Lower leg skin (tissue), 4 donors: ENCODE results near the gene DSC3. TPM values are rescaled to one million over a fixed set of nuclear protein-coding genes. Genes with fewer than 3 reads are reported as not detected.
A peak's percentile ranks its signal among the peaks of the same experiment; 100 is the strongest.

ENCODE experiments used
- DNase-seq, 2 donors: peaks; one replicate each; pipeline ENCODE4 v3.0.0-alpha.2; 2019; ENCODE audit warnings: low spot score in 2 of 2
- H3K4me3 ChIP-seq: fragments of 200-600 bp; sonication (generic); 2 replicates; pipeline ENCODE4 v1.5.1; 2017; ENCODE audit warnings: mild to moderate bottlenecking, low read depth; ENCODE audit not compliant: poor library complexity, severe bottlenecking
- CTCF ChIP-seq, 3 donors: fragments of 450-650 bp; IDR thresholded peaks; one replicate each; pipeline ENCODE4 v1.5.1; 2016; ENCODE audit warnings: antibody characterized with exemption in 3 of 3, mild to moderate bottlenecking in 3 of 3, moderate library complexity in 2 of 3
- POLR2A ChIP-seq, 2 donors: fragments of 450-650 bp; IDR thresholded peaks; one replicate each; pipeline ENCODE4 v1.6.1; 2016 to 2017; ENCODE audit warnings: antibody characterized with exemption in 2 of 2, mild to moderate bottlenecking in 1 of 2, moderate library complexity in 1 of 2
- WGBS, 2 donors: methylation state at CpG; one replicate each; pipeline ENCODE4 v1.1.5; 2018; 5-methylcytosine and 5-hydroxymethylcytosine counted together
- intact Hi-C: fragments of 100-400 bp; cut with DNase I; formaldehyde crosslinking; loops from one replicate; pipeline ENCODE4 v1.15.0; 2023; ENCODE audit warnings: low total_unique reads
- total RNA-seq, 4 donors: library from RNA; depleted of rRNA; stranded (reverse); fragments of >200 nt; gene quantifications; one replicate each; pipeline ENCODE4 v1.1.0, GENCODE V29; 2016

DSC3 gene
- total RNA-seq, 4 donors from 2014 or later, result 661 to 1,000 (median 831) TPM

- no peak overlapping the region for H3K4me3 ChIP-seq
- TF ChIP-seq POLR2A (IDR thresholded peaks at IDR 0.05), result no peak
- no peak for TF ChIP-seq CTCF (IDR thresholded peaks at IDR 0.05)
- DNase-seq, result no peak
- intact Hi-C loops, result no loop called here
- 53 to 58% methylated on average over 2 of the region's 2 CpGs for WGBS, 2 donors
Measured at GRCh38 chr18:30992231-30992630, 50.3 kb downstream of the DSC3 start.

GRCh38 chr18:30991397-30991796, 51.1 kb downstream of the DSC3 start:
- DNase-seq, result no peak
- no peak overlapping the region for H3K4me3 ChIP-seq
- WGBS, 2 donors, result 81 to 82% methylated on average over 5 of the region's 5 CpGs
- intact Hi-C loops, result no loop called here
- TF ChIP-seq POLR2A (IDR thresholded peaks at IDR 0.05) (no peak), CTCF (IDR thresholded peaks at IDR 0.05) (no peak)

- intact Hi-C loops, result no loop called here
- no peak overlapping the region for H3K4me3 ChIP-seq
- no peak for DNase-seq
- TF ChIP-seq CTCF (IDR thresholded peaks at IDR 0.05) (no peak), POLR2A (IDR thresholded peaks at IDR 0.05) (no peak)
- 51 to 58% methylated on average over 1 of the region's 1 CpG for WGBS, 2 donors
Measured at GRCh38 chr18:30989141-30989540, 53.4 kb downstream of the DSC3 start.

GRCh38 chr18:30988440-30988839, 54.1 kb downstream of the DSC3 start:
- no peak for DNase-seq
- intact Hi-C loops, result no loop called here
- no peak overlapping the region for H3K4me3 ChIP-seq
- 40% methylated on average over 4 of the region's 4 CpGs for WGBS, 2 donors
- TF ChIP-seq POLR2A (IDR thresholded peaks at IDR 0.05) (no peak), CTCF (IDR thresholded peaks at IDR 0.05) (no peak)

- 22 to 45% methylated on average over 4 of the region's 4 CpGs for WGBS, 2 donors
- H3K4me3 ChIP-seq, result no peak overlapping the region
- peak; percentile 80 to 89 for DNase-seq
- intact Hi-C loops, result no loop called here
- TF ChIP-seq POLR2A (IDR thresholded peaks at IDR 0.05) (no peak), CTCF (IDR thresholded peaks at IDR 0.05) (no peak)
Measured at GRCh38 chr18:30987467-30988241, 54.9 kb downstream of the DSC3 start.

GRCh38 chr18:30985753-30986152, 56.8 kb downstream of the DSC3 start:
- 67 to 76% methylated on average over 12 of the region's 12 CpGs for WGBS, 2 donors
- H3K4me3 ChIP-seq, result no peak overlapping the region
- intact Hi-C loops, result no loop called here
- TF ChIP-seq CTCF (IDR thresholded peaks at IDR 0.05), result no peak
- no peak for TF ChIP-seq POLR2A (IDR thresholded peaks at IDR 0.05)
- no peak for DNase-seq
